Endothelial cell of umbilical vein (primary cell): ENCODE measurements around the gene RPE. TPM values are rescaled to one million over a fixed set of nuclear protein-coding genes. Genes with fewer than 3 reads are reported as not detected.
A peak's percentile ranks its signal among the peaks of the same experiment; 100 is the strongest.

Experiments
- BruUV-seq: library from RNA; stranded (reverse); fragments of 400-500 nt; replicated peaks from 2 replicates; lab custom pipeline; 2021; lab: Mats Ljungman, UMichigan
- CTCF ChIA-PET: fragments of 300-600, 350-600 bp; sonication (Branson Sonifier 250); formaldehyde crosslinking; loops from one replicate; lab custom pipeline; 2021; ENCODE audit warnings: antibody characterized with exemption, inconsistent platforms; lab: Charles Lee
- POLR2A ChIA-PET: fragments of 300-600, 350-600 bp; sonication (Branson Sonifier 250); formaldehyde crosslinking; loops from one replicate; lab custom pipeline; 2021; ENCODE audit warnings: antibody characterized with exemption, inconsistent platforms; lab: Charles Lee
- DNase-seq: peaks from one replicate; pipeline ENCODE4 v3.0.0-alpha.2; 2011; ENCODE audit warnings: low read depth, low spot score
- FAIRE-seq: peaks from 2 replicates; lab custom pipeline; 2011; peaks lifted over from hg19 to GRCh38; lab: Jason Lieb, UNC
- H2AFZ ChIP-seq: 2 replicates; pipeline ENCODE4 v1.6.0; 2012; ENCODE audit warnings: low read depth, low read length, control low read depth, inconsistent platforms
- H3K27ac ChIP-seq: 2 replicates; pipeline ENCODE4 v1.5.1; 2011; ENCODE audit warnings: low read depth, mild to moderate bottlenecking, control low read depth, low read length, moderate library complexity; ENCODE audit not compliant: insufficient read depth
- H3K27me3 ChIP-seq, 2 experiments: 2 replicates each; pipeline versions ENCODE4 v1.6.0 to v1.6.1; 2011; ENCODE audit warnings: low read length in 2 of 2, mixed read lengths in 1 of 2; ENCODE audit not compliant: control insufficient read depth in 2 of 2, insufficient read depth in 2 of 2
- H3K36me3 ChIP-seq, 2 experiments: 2 replicates in 1 of 2; 3 replicates in 1 of 2; pipeline ENCODE4 v1.5.1; 2011; ENCODE audit warnings: low read length in 2 of 2, mild to moderate bottlenecking in 1 of 2, moderate library complexity in 1 of 2; ENCODE audit not compliant: control insufficient read depth in 2 of 2, insufficient read depth in 2 of 2; ENCODE audit errors: extremely low read depth in 1 of 2
- H3K4me1 ChIP-seq: 3 replicates; pipeline ENCODE4 v1.5.1; 2011; ENCODE audit warnings: mild to moderate bottlenecking, low read length; ENCODE audit not compliant: control insufficient read depth, insufficient read depth; ENCODE audit errors: extremely low read depth
- H3K4me2 ChIP-seq: 2 replicates; pipeline ENCODE4 v1.6.1; 2011; ENCODE audit warnings: low read length, control low read depth, mixed read lengths; ENCODE audit not compliant: insufficient read depth
- H3K4me3 ChIP-seq, 3 experiments: fragments of 200-600 bp in 1 of 3; sonication (generic), shearing (Covaris generic) in 1 of 3; replicated peaks in 1 of 3; 2 replicates each; pipeline ENCODE4 v1.5.1; 2011 to 2016; ENCODE audit warnings: control low read depth in 3 of 3, low read length in 3 of 3, mild to moderate bottlenecking in 2 of 3, inconsistent platforms in 1 of 3, low read depth in 1 of 3, moderate library complexity in 1 of 3; ENCODE audit not compliant: insufficient read depth in 1 of 3
- H3K79me2 ChIP-seq: 2 replicates; pipeline ENCODE4 v1.6.0; 2012; ENCODE audit warnings: low read length, inconsistent platforms; ENCODE audit not compliant: control insufficient read depth, insufficient read depth
- H3K9ac ChIP-seq: replicated peaks from 2 replicates; pipeline ENCODE3; 2011; ENCODE audit warnings: low read length, control low read depth; ENCODE audit not compliant: insufficient read depth; ENCODE audit errors: extremely low read depth
- H3K9me1 ChIP-seq: replicated peaks from 3 replicates; pipeline ENCODE4 v1.6.0; 2011; ENCODE audit warnings: mild to moderate bottlenecking, low read length; ENCODE audit not compliant: control insufficient read depth, insufficient read depth; ENCODE audit errors: extremely low read depth
- H3K9me3 ChIP-seq: replicated peaks from 2 replicates; pipeline ENCODE4 v1.5.1; 2012; ENCODE audit warnings: low read length, inconsistent platforms; ENCODE audit not compliant: control insufficient read depth, insufficient read depth
- H4K20me1 ChIP-seq: replicated peaks from 2 replicates; pipeline ENCODE3; 2011; ENCODE audit warnings: mild to moderate bottlenecking, low read length; ENCODE audit not compliant: control insufficient read depth, insufficient read depth; ENCODE audit errors: extremely low read depth
- EZH2 ChIP-seq: IDR thresholded peaks from 2 replicates; pipeline ENCODE4 v1.6.1; 2012; ENCODE audit warnings: borderline replicate concordance, low read depth, mild to moderate bottlenecking, moderate library complexity, low read length, inconsistent platforms; ENCODE audit not compliant: severe bottlenecking
- FOS ChIP-seq: IDR thresholded peaks from 2 replicates; pipeline ENCODE4 v1.6.1; 2011; ENCODE audit warnings: mild to moderate bottlenecking, low read length, moderate library complexity, borderline replicate concordance; ENCODE audit not compliant: insufficient read depth
- JUN ChIP-seq: IDR thresholded peaks from 2 replicates; pipeline ENCODE4 v1.6.1; 2011; ENCODE audit warnings: borderline replicate concordance, low read depth; ENCODE audit not compliant: insufficient read length, insufficient read depth
- MYC ChIP-seq: IDR thresholded peaks from one replicate; pipeline ENCODE4 v1.6.1; 2011; ENCODE audit warnings: mild to moderate bottlenecking, low read depth, low read length
- dilution Hi-C: fragments of 300-500 bp; cut with MboI; formaldehyde crosslinking; loops from one replicate; pipeline ENCODE4 v1.15.0; 2019; ENCODE audit warnings: low sequenced_read_pairs; ENCODE audit not compliant: extremely low pct_ligation_motif_present
- intact Hi-C: fragments of 100-400 bp; cut with micrococcal nuclease; formaldehyde crosslinking; loops from one replicate; pipeline ENCODE4 v1.10.0; 2022
- polyA plus RNA-seq, 4 experiments: library from polyadenylated mRNA; depleted of rRNA in 3 of 4; stranded (reverse) in 3 of 4; unstranded in 1 of 4; fragments of >200 nt; gene quantifications; 2 replicates each; pipeline versions ENCODE4 v1.2.1 to v1.2.3, GENCODE V29; 2011 to 2012; ENCODE audit warnings: missing spikeins in 1 of 4
- total RNA-seq: library from RNA; stranded (reverse); gene quantifications from 2 replicates; pipeline ENCODE4 v1.2.3, GENCODE V29; 2021
- TF ChIP-seq, protein P1 (sequence below), 2 donors: IDR thresholded peaks; 1 replicate in 1 of 2; 2 replicates in 1 of 2; pipeline ENCODE4 v1.5.1; 2011; ENCODE audit warnings: low read length in 2 of 2, mild to moderate bottlenecking in 2 of 2, moderate library complexity in 2 of 2, control low read depth in 1 of 2, inconsistent platforms in 1 of 2, low read depth in 1 of 2; ENCODE audit not compliant: insufficient read depth in 1 of 2; ENCODE audit errors: extremely low read depth in 1 of 2

Gene RPE
- total and polyA plus RNA-seq, 2 donors (not counting 3 experiments of a cell fraction or from before 2014, with no cell fraction given) = 60.7 to 97.4 TPM

DNA sequence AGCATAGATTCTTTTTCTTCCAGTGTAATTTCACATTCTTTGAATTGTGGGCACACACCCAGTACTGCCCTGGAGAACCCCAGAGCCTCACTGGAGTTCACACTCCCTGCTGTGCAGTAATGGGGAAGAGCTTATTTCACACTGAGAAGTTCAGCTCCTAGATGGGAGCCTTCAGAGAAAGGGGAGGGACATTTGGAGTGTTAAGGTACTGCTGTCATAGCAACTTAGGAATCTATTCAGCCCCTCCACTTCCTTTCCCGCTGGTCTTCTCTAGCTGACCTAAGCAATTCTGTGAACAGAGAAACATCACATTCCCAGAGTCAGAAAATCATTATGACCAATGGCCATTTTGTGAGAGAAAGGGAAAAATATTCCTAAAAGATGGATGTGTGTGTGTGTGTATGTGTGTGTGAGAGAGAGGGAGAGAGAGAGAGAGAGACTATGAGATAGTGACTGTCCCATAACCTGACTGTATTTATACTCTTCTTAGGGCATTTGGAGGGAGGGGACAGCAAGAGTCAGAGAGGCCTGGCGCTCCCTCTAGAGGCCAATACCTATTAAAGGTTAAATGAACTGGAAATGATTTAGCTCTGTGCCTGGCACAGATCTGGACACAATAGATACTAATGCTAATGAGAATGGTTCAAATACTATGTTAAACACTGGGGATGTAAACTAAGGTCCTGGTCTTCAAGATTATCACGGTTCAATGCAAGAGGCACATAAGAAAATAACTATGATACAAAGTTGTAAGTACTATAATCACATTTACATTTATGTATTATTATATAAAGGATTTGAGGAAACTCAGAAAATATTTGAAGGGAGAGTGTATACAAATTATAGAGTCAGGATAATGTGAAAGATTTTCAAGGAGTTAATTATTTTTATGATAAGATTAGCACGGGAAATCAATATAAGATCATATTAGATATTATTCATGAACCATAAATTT lies 41.5 kb upstream of the RPE start:
- Histone ChIP-seq H3K36me3 (no peaks in the 10 kb centered on the region), H3K4me1 (no peaks in the 10 kb centered on the region), H3K9me3 (no peaks in the 10 kb centered on the region), H3K27me3 (peaks cover 2 to 8% of the 10 kb centered on the region in 2 experiments), H2AFZ (no peak overlapping the region), H4K20me1 (no peaks in the 10 kb centered on the region), H3K27ac (no peak overlapping the region), H3K9me1 (no peaks in the 10 kb centered on the region), H3K79me2 (no peaks in the 10 kb centered on the region), H3K4me3 (no peak overlapping the region), H3K4me2 (no peak overlapping the region), H3K9ac (no peak overlapping the region)
- FAIRE-seq = peak; percentile 43
- TF ChIP-seq MYC = no peak
- TF ChIP-seq, protein P1, sequence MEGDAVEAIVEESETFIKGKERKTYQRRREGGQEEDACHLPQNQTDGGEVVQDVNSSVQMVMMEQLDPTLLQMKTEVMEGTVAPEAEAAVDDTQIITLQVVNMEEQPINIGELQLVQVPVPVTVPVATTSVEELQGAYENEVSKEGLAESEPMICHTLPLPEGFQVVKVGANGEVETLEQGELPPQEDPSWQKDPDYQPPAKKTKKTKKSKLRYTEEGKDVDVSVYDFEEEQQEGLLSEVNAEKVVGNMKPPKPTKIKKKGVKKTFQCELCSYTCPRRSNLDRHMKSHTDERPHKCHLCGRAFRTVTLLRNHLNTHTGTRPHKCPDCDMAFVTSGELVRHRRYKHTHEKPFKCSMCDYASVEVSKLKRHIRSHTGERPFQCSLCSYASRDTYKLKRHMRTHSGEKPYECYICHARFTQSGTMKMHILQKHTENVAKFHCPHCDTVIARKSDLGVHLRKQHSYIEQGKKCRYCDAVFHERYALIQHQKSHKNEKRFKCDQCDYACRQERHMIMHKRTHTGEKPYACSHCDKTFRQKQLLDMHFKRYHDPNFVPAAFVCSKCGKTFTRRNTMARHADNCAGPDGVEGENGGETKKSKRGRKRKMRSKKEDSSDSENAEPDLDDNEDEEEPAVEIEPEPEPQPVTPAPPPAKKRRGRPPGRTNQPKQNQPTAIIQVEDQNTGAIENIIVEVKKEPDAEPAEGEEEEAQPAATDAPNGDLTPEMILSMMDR (IDR thresholded peaks at IDR 0.05; ENCODE audit: extremely low read depth in 1 of 2, insufficient read depth in 1 of 2, low read depth in 1 of 2, low read length in 2 of 2) = peak; percentile 57 to 64
- peak; percentile 65 for DNase-seq
- intact Hi-C loops (loop anchor here (1.0 to 10.0 kb wide), 6 partner anchors 25 to 1566 kb away; no protein-coding TSS in a partner anchor), dilution Hi-C loops (no loop called here)
- CTCF ChIA-PET = interaction anchor here (0.6 to 1.7 kb wide), 61 partner anchors 8 to 1587 kb away, joined by 3 to 29 read pairs (median 4); partner anchors contain the start of gene MAP2
- no TSS peak for BruUV-seq
- POLR2A ChIA-PET = interaction anchor here (1.0 kb wide), 1 partner anchor 258 kb away, joined by 3 read pairs; no protein-coding TSS in a partner anchor

- POLR2A ChIA-PET = no interaction called here
- Histone ChIP-seq H3K27me3 (peaks cover 4 to 7% of the 10 kb centered on the region in 2 experiments), H3K36me3 (no peaks in the 10 kb centered on the region), H2AFZ (no peak overlapping the region), H3K27ac (no peak overlapping the region), H4K20me1 (no peaks in the 10 kb centered on the region), H3K4me3 (no peak overlapping the region), H3K4me2 (no peak overlapping the region), H3K9me3 (no peaks in the 10 kb centered on the region), H3K9ac (no peak overlapping the region), H3K79me2 (no peaks in the 10 kb centered on the region), H3K4me1 (no peaks in the 10 kb centered on the region), H3K9me1 (no peaks in the 10 kb centered on the region)
- no peak for DNase-seq
- CTCF ChIA-PET = interaction anchor here (0.6 to 1.4 kb wide), 2 partner anchors 233 to 631 kb away, joined by 3 to 4 read pairs; no protein-coding TSS in a partner anchor
- no peak for TF ChIP-seq EZH2
- TF ChIP-seq MYC = no peak
- TF ChIP-seq FOS = no peak
- TF ChIP-seq, protein P1 (IDR thresholded peaks at IDR 0.05; ENCODE audit: extremely low read depth in 1 of 2, insufficient read depth in 1 of 2, low read depth in 1 of 2, low read length in 2 of 2) = no peak
- no peak for TF ChIP-seq JUN
- intact Hi-C loops = loop anchor here (10.0 kb wide), 1 partner anchor 1571 kb away; no protein-coding TSS in a partner anchor
- no TSS peak for BruUV-seq
- dilution Hi-C loops = no loop called here
- FAIRE-seq = no peak
Observed at GRCh38 chr2:209965723-209966122, 36.7 kb upstream of the RPE start.
